Smooth muscle cell (in vitro differentiated cells): ENCODE results near the gene SLC6A7. TPM values are rescaled to one million over a fixed set of nuclear protein-coding genes. Genes with fewer than 3 reads are reported as not detected.

Experiments
- DNase-seq: peaks from one replicate; lab custom pipeline; 2025; ENCODE audit not compliant: unreplicated experiment; lab: John Stamatoyannopoulos, UW
- H2AFZ ChIP-seq: fragments of 200-600 bp; sonication (generic); 2 replicates; pipeline ENCODE4 v1.6.0; 2016; ENCODE audit warnings: antibody characterized with exemption, low read depth, mild to moderate bottlenecking
- H3F3A ChIP-seq: fragments of 200-600 bp; sonication (generic); 2 replicates; pipeline ENCODE4 v1.6.0; 2017; ENCODE audit warnings: antibody characterized with exemption, low read depth
- H3K27ac ChIP-seq: fragments of 200-600 bp; sonication (generic); 2 replicates; pipeline ENCODE4 v1.5.1; 2016; ENCODE audit warnings: low read depth, mild to moderate bottlenecking
- H3K27me3 ChIP-seq: fragments of 200-600 bp; sonication (generic); 2 replicates; pipeline ENCODE4 v1.6.1; 2016; ENCODE audit warnings: low read depth, mild to moderate bottlenecking
- H3K36me3 ChIP-seq: fragments of 200-600 bp; sonication (generic); 2 replicates; pipeline ENCODE4 v1.5.1; 2016; ENCODE audit warnings: low read depth
- H3K4me1 ChIP-seq: fragments of 200-600 bp; sonication (generic); 2 replicates; pipeline ENCODE4 v1.5.1; 2016; ENCODE audit warnings: low read depth
- H3K4me2 ChIP-seq: fragments of 200-600 bp; sonication (generic); 2 replicates; pipeline ENCODE4 v1.6.0; 2016; ENCODE audit warnings: mild to moderate bottlenecking
- H3K4me3 ChIP-seq: fragments of 200-600 bp; sonication (generic); 2 replicates; pipeline ENCODE4 v1.5.1; 2016; ENCODE audit warnings: mild to moderate bottlenecking
- H3K79me2 ChIP-seq: fragments of 200-600 bp; sonication (generic); 2 replicates; pipeline ENCODE4 v1.6.0; 2016; ENCODE audit warnings: low read depth, mild to moderate bottlenecking
- H3K9ac ChIP-seq: fragments of 200-600 bp; sonication (generic); 2 replicates; pipeline ENCODE4 v1.6.0; 2016; ENCODE audit warnings: low read depth
- H3K9me3 ChIP-seq: fragments of 200-600 bp; sonication (generic); replicated peaks from 2 replicates; pipeline ENCODE4 v1.5.1; 2016; ENCODE audit warnings: low read depth
- H4K20me1 ChIP-seq: fragments of 200-600 bp; sonication (generic); 2 replicates; pipeline ENCODE4 v1.6.0; 2016; ENCODE audit warnings: low read depth
- WGBS: methylation state at CpG from one replicate; pipeline ENCODE4 v1.1.7; 2016; ENCODE audit warnings: low lambda C conversion rate; 5-methylcytosine and 5-hydroxymethylcytosine counted together
- polyA plus RNA-seq: library from polyadenylated mRNA; unstranded; fragments of >200 nt; fragmentation: Nextera tagmentation; extraction: Ambion mirVana; gene quantifications from 2 replicates; pipeline ENCODE4 v1.2.1, GENCODE V29; 2016
- total RNA-seq: library from RNA; depleted of rRNA; stranded (reverse); fragments of >200 nt; gene quantifications from 2 replicates; pipeline ENCODE4 v1.2.3, GENCODE V29; 2014
- TF ChIP-seq, protein P1 (sequence below): fragments of 200-600 bp; sonication (generic); IDR thresholded peaks from 2 replicates; pipeline ENCODE4 v1.5.1; 2017; ENCODE audit warnings: borderline replicate concordance, mild to moderate bottlenecking, antibody characterized with exemption; ENCODE audit not compliant: insufficient read depth, poor library complexity, severe bottlenecking

The SLC6A7 gene
- total and polyA plus RNA-seq, 2 experiments from 2014 or later: 0.10 TPM; not detected in 1

DNA sequence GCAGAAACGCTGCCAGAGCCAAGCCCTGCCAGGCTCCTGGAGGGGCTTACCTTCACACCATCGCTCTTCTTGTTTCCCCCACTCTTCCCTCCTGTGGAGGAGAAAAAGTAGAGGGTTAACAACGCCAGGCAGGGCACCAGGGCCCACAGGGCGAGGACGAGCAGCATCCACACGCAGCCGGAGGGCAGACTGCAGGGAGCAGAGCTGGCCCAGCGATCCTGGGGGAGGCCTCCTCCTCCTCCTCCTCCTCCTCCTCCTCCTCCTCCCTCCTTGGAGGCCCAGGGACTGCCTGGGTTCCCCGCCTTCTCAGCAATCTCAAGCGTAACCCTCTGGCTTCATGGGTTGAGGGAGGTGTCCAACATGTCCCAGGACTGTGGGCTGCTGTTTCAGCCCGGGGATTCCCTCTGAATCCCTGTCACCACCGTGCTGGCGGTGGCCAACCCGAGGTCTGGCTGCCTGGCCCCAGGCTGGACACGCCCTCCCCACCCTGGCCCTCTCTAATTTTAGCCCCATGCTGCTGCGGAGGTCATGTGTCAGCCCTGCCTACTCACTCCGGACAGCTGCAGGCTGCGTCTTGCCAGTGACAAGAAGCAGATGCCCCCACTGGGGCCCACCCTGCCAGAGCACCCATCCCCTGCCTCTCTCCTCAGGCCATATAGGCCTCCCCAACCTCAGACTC lies 55.4 kb downstream of the SLC6A7 start:
- TF ChIP-seq, protein P1, sequence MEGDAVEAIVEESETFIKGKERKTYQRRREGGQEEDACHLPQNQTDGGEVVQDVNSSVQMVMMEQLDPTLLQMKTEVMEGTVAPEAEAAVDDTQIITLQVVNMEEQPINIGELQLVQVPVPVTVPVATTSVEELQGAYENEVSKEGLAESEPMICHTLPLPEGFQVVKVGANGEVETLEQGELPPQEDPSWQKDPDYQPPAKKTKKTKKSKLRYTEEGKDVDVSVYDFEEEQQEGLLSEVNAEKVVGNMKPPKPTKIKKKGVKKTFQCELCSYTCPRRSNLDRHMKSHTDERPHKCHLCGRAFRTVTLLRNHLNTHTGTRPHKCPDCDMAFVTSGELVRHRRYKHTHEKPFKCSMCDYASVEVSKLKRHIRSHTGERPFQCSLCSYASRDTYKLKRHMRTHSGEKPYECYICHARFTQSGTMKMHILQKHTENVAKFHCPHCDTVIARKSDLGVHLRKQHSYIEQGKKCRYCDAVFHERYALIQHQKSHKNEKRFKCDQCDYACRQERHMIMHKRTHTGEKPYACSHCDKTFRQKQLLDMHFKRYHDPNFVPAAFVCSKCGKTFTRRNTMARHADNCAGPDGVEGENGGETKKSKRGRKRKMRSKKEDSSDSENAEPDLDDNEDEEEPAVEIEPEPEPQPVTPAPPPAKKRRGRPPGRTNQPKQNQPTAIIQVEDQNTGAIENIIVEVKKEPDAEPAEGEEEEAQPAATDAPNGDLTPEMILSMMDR: no peak
- Histone ChIP-seq H3F3A (no peaks in the 10 kb centered on the region), H3K79me2 (no peaks in the 10 kb centered on the region), H4K20me1 (no peaks in the 10 kb centered on the region), H3K4me2 (peak overlapping the region; percentile 43), H3K4me3 (no peak overlapping the region), H3K9ac (no peak overlapping the region), H3K4me1 (peaks cover 22% of the 10 kb centered on the region), H3K27ac (no peak overlapping the region), H3K36me3 (no peaks in the 10 kb centered on the region), H3K27me3 (no peaks in the 10 kb centered on the region), H2AFZ (no peak overlapping the region), H3K9me3 (no peaks in the 10 kb centered on the region)
- WGBS: 42% methylated on average over 9 of the region's 18 CpGs
- DNase-seq: peak; percentile 54

DNA sequence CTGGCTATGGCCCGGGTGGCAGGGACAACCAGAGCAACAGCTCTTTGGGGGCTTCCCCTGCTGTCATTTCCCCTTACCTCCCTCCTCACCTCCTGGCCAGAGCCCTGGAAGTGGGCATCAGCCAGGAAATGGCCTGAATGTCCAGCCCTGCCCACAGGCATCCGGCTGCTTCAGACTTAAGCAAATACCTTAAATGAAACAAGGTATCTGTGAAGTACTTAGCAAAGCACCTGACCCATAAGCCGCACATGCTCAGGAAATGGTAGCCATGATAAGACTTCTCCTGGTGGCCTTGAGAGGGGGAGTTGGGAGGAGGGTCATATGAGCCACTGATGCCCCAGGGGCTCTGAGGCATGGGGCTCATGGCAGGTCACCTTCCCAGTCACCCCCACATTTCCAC lies 55.9 kb downstream of the SLC6A7 start:
- Histone ChIP-seq H3K27me3 (no peaks in the 10 kb centered on the region), H4K20me1 (no peaks in the 10 kb centered on the region), H3K4me1 (peaks cover 22% of the 10 kb centered on the region), H3K9me3 (no peaks in the 10 kb centered on the region), H3K4me2 (peak overlapping the region; percentile 43), H3K4me3 (no peak overlapping the region), H3K9ac (no peak overlapping the region), H2AFZ (no peak overlapping the region), H3K36me3 (no peaks in the 10 kb centered on the region), H3K79me2 (no peaks in the 10 kb centered on the region), H3K27ac (no peak overlapping the region), H3F3A (no peaks in the 10 kb centered on the region)
- 71% methylated on average over 3 of the region's 3 CpGs for WGBS
- TF ChIP-seq, protein P1: no peak
- no peak for DNase-seq

DNA sequence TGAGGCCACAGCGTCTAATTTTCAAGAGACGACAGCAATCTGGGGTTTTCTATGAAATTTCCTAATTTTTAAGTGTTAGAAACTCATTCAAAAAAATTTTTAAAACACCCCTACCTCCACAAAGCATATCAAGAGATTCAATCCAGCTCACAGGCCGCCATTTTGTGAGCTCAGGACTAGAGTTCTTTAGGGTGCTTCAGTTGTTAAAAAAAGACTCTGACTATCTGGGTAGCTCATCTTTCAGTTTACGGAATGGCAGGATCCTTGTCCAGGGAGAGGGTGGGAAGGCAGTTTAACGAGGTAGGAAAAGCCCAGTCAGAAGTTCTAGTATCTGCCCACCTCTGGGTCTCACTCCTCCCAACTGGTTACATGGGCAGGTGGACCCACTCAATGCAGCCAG lies 56.6 kb downstream of the SLC6A7 start:
- no peaks in the 10 kb centered on the region for H4K20me1 ChIP-seq
- H3K79me2 ChIP-seq: no peaks in the 10 kb centered on the region
- H3K9ac ChIP-seq: no peak overlapping the region
- peaks cover 22% of the 10 kb centered on the region for H3K4me1 ChIP-seq
- no peaks in the 10 kb centered on the region for H3K36me3 ChIP-seq
- H2AFZ ChIP-seq: no peak overlapping the region
- H3K27me3 ChIP-seq: no peaks in the 10 kb centered on the region
- H3K4me2 ChIP-seq: no peak overlapping the region
- no peak for DNase-seq
- H3F3A ChIP-seq: no peaks in the 10 kb centered on the region
- no peaks in the 10 kb centered on the region for H3K9me3 ChIP-seq
- H3K4me3 ChIP-seq: no peak overlapping the region
- 80% methylated on average over 5 of the region's 5 CpGs for WGBS
- H3K27ac ChIP-seq: no peak overlapping the region
- TF ChIP-seq, protein P1: no peak

DNA sequence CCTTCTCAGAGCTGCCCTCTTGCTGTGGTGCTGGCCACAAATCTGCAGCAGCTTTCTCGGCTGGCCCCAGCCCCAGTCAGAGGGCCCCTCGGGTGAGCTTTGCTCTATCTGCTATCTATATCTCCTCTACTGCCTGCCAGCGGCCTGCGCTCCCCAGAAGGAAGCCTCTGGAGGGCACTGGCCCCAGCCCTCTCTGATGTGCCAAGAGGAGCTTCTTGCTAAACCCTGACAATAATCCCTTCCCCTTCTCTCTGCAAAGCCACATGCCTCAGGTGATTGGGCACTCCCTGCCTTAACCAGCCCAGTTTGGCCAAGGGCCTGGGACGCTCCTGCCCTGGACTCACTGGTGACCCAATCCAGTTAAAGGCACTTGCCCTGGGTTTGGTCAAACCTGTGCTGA lies 57.0 kb downstream of the SLC6A7 start:
- Histone ChIP-seq H2AFZ (no peak overlapping the region), H3K27me3 (no peaks in the 10 kb centered on the region), H3K4me3 (no peak overlapping the region), H3K4me1 (peaks cover 22% of the 10 kb centered on the region), H4K20me1 (no peaks in the 10 kb centered on the region), H3K4me2 (no peak overlapping the region), H3K9ac (no peak overlapping the region), H3K36me3 (no peaks in the 10 kb centered on the region), H3F3A (no peaks in the 10 kb centered on the region), H3K27ac (no peak overlapping the region), H3K9me3 (no peaks in the 10 kb centered on the region), H3K79me2 (no peaks in the 10 kb centered on the region)
- 56% methylated on average over 5 of the region's 5 CpGs for WGBS
- TF ChIP-seq, protein P1: no peak
- no peak for DNase-seq
